Body of pancreas (tissue), 4 donors: ENCODE results near the gene EFCAB3.

Experiments
- POLR2A ChIP-seq, 3 donors: fragments of 450-650 bp; IDR thresholded peaks; one replicate each; pipeline ENCODE4 v1.6.1; 2016; ENCODE audit warnings: antibody characterized with exemption in 3 of 3, mild to moderate bottlenecking in 2 of 3
- TF ChIP-seq, protein P1 (sequence below), 7 experiments: fragments of 450-650 bp in 4 of 7; fragments of 200-600 bp in 3 of 7; sonication (generic) in 3 of 7; IDR thresholded peaks; one replicate each; pipeline ENCODE4 v1.5.1; 2016 to 2019; ENCODE audit warnings: antibody characterized with exemption in 7 of 7

DNA sequence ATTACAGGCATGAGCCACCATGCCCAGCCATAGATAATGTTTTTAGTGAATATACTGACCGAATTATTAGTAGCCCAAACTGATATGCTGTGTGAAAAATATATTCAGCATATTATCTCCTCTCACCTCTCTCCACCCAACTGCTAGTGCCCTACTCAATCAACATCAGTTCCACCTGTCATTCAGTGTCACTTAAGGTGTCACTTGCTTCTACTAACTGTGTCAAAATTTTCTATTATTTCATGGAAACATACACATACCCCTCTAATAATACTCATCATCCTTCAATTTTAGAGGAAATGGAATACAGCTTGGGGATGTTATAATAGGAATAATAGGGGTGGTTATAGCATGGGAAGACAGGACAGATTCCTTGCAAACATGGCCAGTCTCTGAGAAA lies 12.6 kb downstream of the EFCAB3 start:
- TF ChIP-seq POLR2A (IDR thresholded peaks at IDR 0.05): no peak
- TF ChIP-seq, protein P1, sequence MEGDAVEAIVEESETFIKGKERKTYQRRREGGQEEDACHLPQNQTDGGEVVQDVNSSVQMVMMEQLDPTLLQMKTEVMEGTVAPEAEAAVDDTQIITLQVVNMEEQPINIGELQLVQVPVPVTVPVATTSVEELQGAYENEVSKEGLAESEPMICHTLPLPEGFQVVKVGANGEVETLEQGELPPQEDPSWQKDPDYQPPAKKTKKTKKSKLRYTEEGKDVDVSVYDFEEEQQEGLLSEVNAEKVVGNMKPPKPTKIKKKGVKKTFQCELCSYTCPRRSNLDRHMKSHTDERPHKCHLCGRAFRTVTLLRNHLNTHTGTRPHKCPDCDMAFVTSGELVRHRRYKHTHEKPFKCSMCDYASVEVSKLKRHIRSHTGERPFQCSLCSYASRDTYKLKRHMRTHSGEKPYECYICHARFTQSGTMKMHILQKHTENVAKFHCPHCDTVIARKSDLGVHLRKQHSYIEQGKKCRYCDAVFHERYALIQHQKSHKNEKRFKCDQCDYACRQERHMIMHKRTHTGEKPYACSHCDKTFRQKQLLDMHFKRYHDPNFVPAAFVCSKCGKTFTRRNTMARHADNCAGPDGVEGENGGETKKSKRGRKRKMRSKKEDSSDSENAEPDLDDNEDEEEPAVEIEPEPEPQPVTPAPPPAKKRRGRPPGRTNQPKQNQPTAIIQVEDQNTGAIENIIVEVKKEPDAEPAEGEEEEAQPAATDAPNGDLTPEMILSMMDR (IDR thresholded peaks at IDR 0.05): no peak
